Measurements from ENCODE around the gene SLC25A38.

DNA sequence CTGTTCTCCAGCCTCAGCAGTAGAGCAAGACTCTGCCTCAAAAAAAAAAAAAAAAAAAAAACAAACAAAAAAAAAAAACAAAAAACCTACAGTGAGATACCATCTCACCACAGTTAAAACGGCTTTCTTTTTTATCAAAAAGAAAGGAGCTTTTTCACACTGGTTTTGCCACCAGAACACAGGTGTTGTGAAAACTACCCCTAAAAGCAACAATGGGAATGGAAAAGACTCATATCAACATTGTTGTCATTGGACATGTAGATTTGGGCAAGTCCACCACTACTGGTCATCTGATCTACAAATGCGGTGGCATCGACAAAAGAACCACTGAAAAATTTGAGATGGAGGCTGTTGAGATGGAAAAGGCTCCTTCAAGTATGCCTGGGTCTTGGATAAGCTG, 24.8 kb upstream of the SLC25A38 start:
- TF ChIP-seq SUZ12 (IDR thresholded peaks at IDR 0.05; ENCODE audit: extremely low read depth, insufficient read depth, insufficient read length) = no peak
- TF ChIP-seq ZNF274 (IDR thresholded peaks at IDR 0.05; ENCODE audit: low read depth, low read length) = no peak
